Heart left ventricle (tissue), 13 donors: Measurements from ENCODE around the gene ANKH.

Experiments used
- CTCF ChIP-seq, 12 donors: fragments of 200-600 bp; sonication (generic) in 4 of 12; IDR thresholded peaks; one replicate each; pipeline versions ENCODE4 v1.5.0 to v1.8.0; 2018 to 2022; ENCODE audit warnings: antibody characterized with exemption in 12 of 12, mild to moderate bottlenecking in 5 of 12
- POLR2A ChIP-seq, 2 donors: fragments of 450-650 bp; IDR thresholded peaks; one replicate each; pipeline ENCODE4 v1.6.1; 2017; ENCODE audit warnings: antibody characterized with exemption in 2 of 2, mild to moderate bottlenecking in 2 of 2, moderate library complexity in 2 of 2
- donor health status: ischemic (EF 13 %, LVEDD 7.1; RV severe dilation, severe dysfunction).
- donor health status: DM: no; HTN: yes; CAD: no.
- donor health status: DM: no; HTN: no; CAD: no.
- donor health status: ischemic (EF 25% LVEDD 6.9; RV normal size, moderate dysfunction).
- donor health status: ischemic (EF 25% LVEDD 5.7; RV mildly dilated, moderate dysfunction).
- donor health status: ischemic (EF 35%, LVEDD 5.7; RV mildly dilated, moderate dysfunction).
- donor health status: nonischemic (EF 11% LVEDD 7.7; RV severe dilation, severe dysfunction).
- donor health status: DM: yes; HTN: yes; CAD: no.
- donor health status: PGD.
- donor health status: ischemic (EF 29% LVEDD 5.4; RV normal size, mild dysfunction).
- donor health status: nonischemic (EF 23%, LVEDD 6.1; RV moderate dilation, normal function).

GRCh38 chr5:14739538-14739937 lies 132.0 kb downstream of the ANKH start:
- TF ChIP-seq CTCF (IDR thresholded peaks at IDR 0.05) (no peak), POLR2A (IDR thresholded peaks at IDR 0.05) (no peak)
